Central memory CD8-positive, alpha-beta T cell (primary cell): ENCODE measurements around the gene SEMA7A.
"Not testable (repeated sequence)": the region's sequence is repeated elsewhere in the genome, so short reads cannot be mapped to it uniquely, and the experiment has no call there.

Source experiments
- ATAC-seq: fragments of 150-1000 bp; cut with Tn5 transposase; replicated peaks from 2 replicates; pipeline ENCODE4 v1.10.0; 2022; ENCODE audit warnings: mild to moderate bottlenecking, moderate FRiP score, moderate number of reproducible peaks; ENCODE audit not compliant: poor library complexity, severe bottlenecking; ENCODE audit errors: extremely low read depth
- DNase-seq, 2 donors: peaks; one replicate each; pipeline ENCODE4 v3.0.0; 2021; ENCODE audit warnings: low spot score in 2 of 2
- H3K27ac Mint-ChIP-seq: one replicate; pipeline ENCODE4 v1.8.0; 2022; ENCODE audit warnings: low read depth, mild to moderate bottlenecking, moderate library complexity, mixed read lengths
- H3K27me3 Mint-ChIP-seq: one replicate; pipeline ENCODE4 v1.8.0; 2022; ENCODE audit warnings: mixed read lengths
- H3K36me3 Mint-ChIP-seq: one replicate; pipeline ENCODE4 v1.8.0; 2022; ENCODE audit warnings: mild to moderate bottlenecking, moderate library complexity, mixed read lengths; ENCODE audit not compliant: insufficient read depth
- H3K4me1 Mint-ChIP-seq: one replicate; pipeline ENCODE4 v1.8.0; 2022; ENCODE audit warnings: mixed read lengths
- H3K4me3 Mint-ChIP-seq: one replicate; pipeline ENCODE4 v1.8.0; 2022; ENCODE audit warnings: mild to moderate bottlenecking, moderate library complexity, mixed read lengths
- H3K9me3 Mint-ChIP-seq: one replicate; pipeline ENCODE4 v1.8.0; 2022; ENCODE audit warnings: mixed read lengths

Gene SEMA7A

GRCh38 chr15:74433592-74434262 lies at the start of gene SEMA7A:
SEMA7A (minus strand) TSS chr15:74433958; CDS start chr15:74433918, 40 bp downstream.
- peaks cover 59% of the 10 kb centered on the region for H3K4me1 Mint-ChIP-seq
- DNase-seq (peak; percentile 47 to 63), ATAC-seq (peak; percentile 83)
- H3K36me3 Mint-ChIP-seq: peaks cover 4% of the 10 kb centered on the region
- no peaks in the 10 kb centered on the region for H3K27me3 Mint-ChIP-seq
- H3K27ac Mint-ChIP-seq: peak within 1 kb of the TSS; percentile 69
- no peaks in the 10 kb centered on the region for H3K9me3 Mint-ChIP-seq
- peak within 1 kb of the TSS; percentile 83 for H3K4me3 Mint-ChIP-seq

GRCh38 chr15:74482661-74483060 lies 48.9 kb upstream of the SEMA7A start:
- no peak for ATAC-seq

GRCh38 chr15:74480364-74480763 lies 46.6 kb upstream of the SEMA7A start:
- not testable (repeated sequence) for DNase-seq, H3K9me3 Mint-ChIP-seq, H3K27me3 Mint-ChIP-seq, H3K4me3 Mint-ChIP-seq, H3K4me1 Mint-ChIP-seq, H3K27ac Mint-ChIP-seq, ATAC-seq, H3K36me3 Mint-ChIP-seq

More at GRCh38 chr15:74482661-74483060, 48.9 kb upstream of the SEMA7A start:
- no peak for DNase-seq
- Mint-ChIP-seq H3K27me3 (no peaks in the 10 kb centered on the region), H3K4me1 (no peaks in the 10 kb centered on the region), H3K27ac (no peak overlapping the region), H3K4me3 (no peak overlapping the region), H3K9me3 (no peaks in the 10 kb centered on the region), H3K36me3 (peaks cover 7% of the 10 kb centered on the region)

- H3K27me3 Mint-ChIP-seq, H3K4me3 Mint-ChIP-seq, ATAC-seq, DNase-seq, H3K9me3 Mint-ChIP-seq, H3K27ac Mint-ChIP-seq, H3K4me1 Mint-ChIP-seq: not testable (repeated sequence)
- H3K36me3 Mint-ChIP-seq: peaks cover 16% of the 10 kb centered on the region
These were observed 37.9 kb upstream of the SEMA7A start for GRCh38 chr15:74471621-74472020.

- Mint-ChIP-seq H3K27me3 (no peaks in the 10 kb centered on the region), H3K4me3 (no peak overlapping the region), H3K4me1 (no peaks in the 10 kb centered on the region), H3K36me3 (peaks cover 17% of the 10 kb centered on the region), H3K27ac (no peak overlapping the region), H3K9me3 (no peaks in the 10 kb centered on the region)
- ATAC-seq (no peak), DNase-seq (no peak)
These were observed 37.1 kb upstream of the SEMA7A start for GRCh38 chr15:74470631-74471395.

GRCh38 chr15:74468341-74469032 lies 34.7 kb upstream of the SEMA7A start:
- Mint-ChIP-seq H3K4me3 (no peak overlapping the region), H3K9me3 (no peaks in the 10 kb centered on the region), H3K27me3 (no peaks in the 10 kb centered on the region), H3K36me3 (peaks cover 13% of the 10 kb centered on the region), H3K27ac (peak overlapping the region; percentile 44), H3K4me1 (peaks cover 9% of the 10 kb centered on the region)
- ATAC-seq (no peak), DNase-seq (no peak)

GRCh38 chr15:74466570-74466969 lies 32.8 kb upstream of the SEMA7A start:
- H3K27me3 Mint-ChIP-seq: no peaks in the 10 kb centered on the region
- H3K36me3 Mint-ChIP-seq: peaks cover 11% of the 10 kb centered on the region
- no peak overlapping the region for H3K27ac Mint-ChIP-seq
- peaks cover 22% of the 10 kb centered on the region for H3K4me1 Mint-ChIP-seq
- DNase-seq: no peak
- H3K9me3 Mint-ChIP-seq: no peaks in the 10 kb centered on the region
- no peak overlapping the region for H3K4me3 Mint-ChIP-seq
- no peak for ATAC-seq

- Mint-ChIP-seq H3K9me3 (no peaks in the 10 kb centered on the region), H3K4me1 (peaks cover 33% of the 10 kb centered on the region), H3K27ac (no peak overlapping the region), H3K36me3 (peaks cover 19% of the 10 kb centered on the region), H3K4me3 (no peak overlapping the region), H3K27me3 (no peaks in the 10 kb centered on the region)
- ATAC-seq: no peak
- no peak for DNase-seq
These were observed 31.1 kb upstream of the SEMA7A start for GRCh38 chr15:74464897-74465296.

GRCh38 chr15:74464216-74464615 lies 30.5 kb upstream of the SEMA7A start:
- Mint-ChIP-seq H3K9me3 (no peaks in the 10 kb centered on the region), H3K27me3 (no peaks in the 10 kb centered on the region), H3K4me1 (peaks cover 33% of the 10 kb centered on the region), H3K36me3 (peaks cover 17% of the 10 kb centered on the region), H3K27ac (no peak overlapping the region), H3K4me3 (no peak overlapping the region)
- DNase-seq (no peak), ATAC-seq (no peak)

- no peak overlapping the region for H3K27ac Mint-ChIP-seq
- H3K9me3 Mint-ChIP-seq: no peaks in the 10 kb centered on the region
- no peaks in the 10 kb centered on the region for H3K27me3 Mint-ChIP-seq
- peaks cover 15% of the 10 kb centered on the region for H3K36me3 Mint-ChIP-seq
- ATAC-seq: no peak
- H3K4me1 Mint-ChIP-seq: peaks cover 39% of the 10 kb centered on the region
- DNase-seq: no peak
- no peak overlapping the region for H3K4me3 Mint-ChIP-seq
These were observed 29.9 kb upstream of the SEMA7A start for GRCh38 chr15:74463634-74464033.

- H3K9me3 Mint-ChIP-seq: no peaks in the 10 kb centered on the region
- H3K4me3 Mint-ChIP-seq: peak overlapping the region; percentile 94
- H3K27me3 Mint-ChIP-seq: no peaks in the 10 kb centered on the region
- no peak for ATAC-seq
- H3K27ac Mint-ChIP-seq: peak overlapping the region; percentile 67
- H3K4me1 Mint-ChIP-seq: peaks cover 43% of the 10 kb centered on the region
- H3K36me3 Mint-ChIP-seq: peaks cover 13% of the 10 kb centered on the region
- no peak for DNase-seq
These were observed 28.2 kb upstream of the SEMA7A start for GRCh38 chr15:74461847-74462511.
